ENCODE results near the gene GNLY.

DNA sequence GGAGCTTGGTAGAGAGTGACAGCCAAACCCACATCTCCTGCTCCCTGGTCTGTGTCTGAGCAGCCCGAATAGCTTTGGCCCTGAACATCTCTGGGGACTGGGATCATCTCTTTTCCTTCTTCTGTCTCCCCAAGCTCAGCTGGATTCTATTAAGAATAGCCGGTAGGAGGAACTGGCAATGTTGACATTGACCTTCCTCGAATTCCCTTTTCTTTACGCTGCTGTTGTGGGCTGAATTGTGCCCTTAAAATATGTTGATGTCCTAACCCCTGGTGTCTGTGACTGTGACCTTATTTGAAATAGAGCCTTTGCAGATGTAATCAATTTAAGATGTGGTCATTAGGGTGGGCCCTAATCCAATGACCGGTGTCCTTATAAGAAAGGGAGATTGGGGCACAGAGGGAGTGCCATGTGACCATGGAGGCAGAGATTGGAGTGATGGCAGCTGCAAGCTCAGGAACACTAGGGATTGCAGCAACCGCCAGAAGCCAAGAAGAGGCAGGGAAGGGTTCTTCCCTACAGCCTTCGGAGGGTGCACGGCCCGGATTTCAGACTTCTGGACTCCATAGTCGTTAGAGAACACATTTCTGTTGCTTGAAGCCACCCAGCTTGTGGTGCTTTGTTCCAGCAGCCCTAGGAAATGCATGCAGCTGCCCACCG is 20.3 kb upstream of the GNLY start:
- TF ChIP-seq, protein P1, sequence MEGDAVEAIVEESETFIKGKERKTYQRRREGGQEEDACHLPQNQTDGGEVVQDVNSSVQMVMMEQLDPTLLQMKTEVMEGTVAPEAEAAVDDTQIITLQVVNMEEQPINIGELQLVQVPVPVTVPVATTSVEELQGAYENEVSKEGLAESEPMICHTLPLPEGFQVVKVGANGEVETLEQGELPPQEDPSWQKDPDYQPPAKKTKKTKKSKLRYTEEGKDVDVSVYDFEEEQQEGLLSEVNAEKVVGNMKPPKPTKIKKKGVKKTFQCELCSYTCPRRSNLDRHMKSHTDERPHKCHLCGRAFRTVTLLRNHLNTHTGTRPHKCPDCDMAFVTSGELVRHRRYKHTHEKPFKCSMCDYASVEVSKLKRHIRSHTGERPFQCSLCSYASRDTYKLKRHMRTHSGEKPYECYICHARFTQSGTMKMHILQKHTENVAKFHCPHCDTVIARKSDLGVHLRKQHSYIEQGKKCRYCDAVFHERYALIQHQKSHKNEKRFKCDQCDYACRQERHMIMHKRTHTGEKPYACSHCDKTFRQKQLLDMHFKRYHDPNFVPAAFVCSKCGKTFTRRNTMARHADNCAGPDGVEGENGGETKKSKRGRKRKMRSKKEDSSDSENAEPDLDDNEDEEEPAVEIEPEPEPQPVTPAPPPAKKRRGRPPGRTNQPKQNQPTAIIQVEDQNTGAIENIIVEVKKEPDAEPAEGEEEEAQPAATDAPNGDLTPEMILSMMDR (IDR thresholded peaks at IDR 0.05; ENCODE audit: low read depth, low read length) = no peak
- TF ChIP-seq POLR2A (IDR thresholded peaks at IDR 0.05; ENCODE audit: extremely low read depth, insufficient read length) = no peak
